ENCODE data around the gene TNNT3. TPM values are rescaled to one million over a fixed set of nuclear protein-coding genes. Genes with fewer than 3 reads are reported as not detected.

Gene TNNT3
- total RNA-seq, 1 experiment from 2014 or later, result 0.88 TPM

DNA sequence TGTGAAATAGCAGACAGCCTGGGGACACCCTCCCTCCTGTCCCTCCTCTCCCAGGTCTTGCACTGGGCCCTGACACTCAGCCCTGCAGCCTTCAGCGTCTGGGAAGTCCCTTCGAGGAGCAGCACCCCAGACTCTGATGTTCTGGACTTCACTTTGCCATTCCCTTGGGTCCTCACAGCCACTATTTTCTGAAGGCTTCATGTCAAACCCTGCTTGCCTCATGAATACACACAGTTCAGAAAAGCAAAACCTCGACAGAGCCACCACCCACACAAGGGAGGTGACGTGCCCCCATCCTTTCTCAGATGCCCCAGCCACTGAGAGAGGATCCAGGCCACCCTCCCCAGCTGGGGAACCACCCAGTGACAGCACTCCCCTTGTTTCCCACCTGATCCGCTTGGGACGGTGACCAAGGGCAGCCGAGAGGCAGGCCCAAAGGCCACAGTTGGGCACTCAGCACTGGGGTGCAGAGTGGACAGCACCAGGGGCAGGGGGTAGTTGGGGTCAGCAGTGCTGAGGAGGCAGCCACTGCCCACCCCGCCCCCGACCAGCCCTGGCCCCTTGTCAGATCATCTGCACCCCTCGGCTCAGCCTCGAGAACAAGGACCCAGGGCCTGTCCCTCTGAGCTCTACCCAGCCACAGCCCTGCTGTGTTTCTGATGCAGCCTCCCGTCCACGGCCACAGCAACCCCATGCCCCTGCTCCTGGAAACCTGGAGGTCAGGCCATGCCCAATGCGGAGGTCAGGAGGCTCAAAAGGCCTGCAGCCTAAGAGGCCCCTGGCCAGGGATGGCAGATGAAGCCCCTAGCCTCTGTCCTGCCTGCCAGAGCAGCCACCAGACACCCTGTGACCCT, 3.1 kb upstream of the TNNT3 start:
- Histone ChIP-seq H3K9me3 (0 out of 2 replicates have a peak, but pooled peaks cover 5% of the 10 kb centered on the region), H3K36me3 (ENCODE audit: control insufficient read depth, insufficient read depth, low read length) (no peaks in the 10 kb centered on the region), H3K27me3 (replicated peaks; ENCODE audit: control insufficient read depth, insufficient read depth, low read length) (no peaks in the 10 kb centered on the region), H3K4me1 (no peaks in the 10 kb centered on the region), H3K4me3 (ENCODE audit: low read depth, low read length) (no peak overlapping the region)
- intact Hi-C loops (cut with micrococcal nuclease; ENCODE audit: unreplicated experiment), result no loop called here
- DNase-seq, result no peak
- BruUV-seq (replicated peaks), result no TSS peak
- Mint-ChIP-seq H3K4me1 (ENCODE audit: low read depth, unreplicated experiment) (no peaks in the 10 kb centered on the region), H3K36me3 (ENCODE audit: insufficient read depth, unreplicated experiment) (peaks cover 13% of the 10 kb centered on the region), H3K9me3 (ENCODE audit: unreplicated experiment) (peaks cover 12% of the 10 kb centered on the region), H3K4me3 (ENCODE audit: unreplicated experiment) (no peak overlapping the region), H3K27ac (ENCODE audit: unreplicated experiment) (peak overlapping the region; percentile 2), H3K27me3 (ENCODE audit: insufficient read depth, unreplicated experiment) (no peaks in the 10 kb centered on the region)
- POLR2A ChIA-PET, result no interaction called here
- CTCF ChIA-PET, result interaction anchor here (0.9 kb wide), 1 partner anchor 82 kb away, joined by 4 read pairs; no protein-coding TSS in a partner anchor
- TF ChIP-seq, protein P1, sequence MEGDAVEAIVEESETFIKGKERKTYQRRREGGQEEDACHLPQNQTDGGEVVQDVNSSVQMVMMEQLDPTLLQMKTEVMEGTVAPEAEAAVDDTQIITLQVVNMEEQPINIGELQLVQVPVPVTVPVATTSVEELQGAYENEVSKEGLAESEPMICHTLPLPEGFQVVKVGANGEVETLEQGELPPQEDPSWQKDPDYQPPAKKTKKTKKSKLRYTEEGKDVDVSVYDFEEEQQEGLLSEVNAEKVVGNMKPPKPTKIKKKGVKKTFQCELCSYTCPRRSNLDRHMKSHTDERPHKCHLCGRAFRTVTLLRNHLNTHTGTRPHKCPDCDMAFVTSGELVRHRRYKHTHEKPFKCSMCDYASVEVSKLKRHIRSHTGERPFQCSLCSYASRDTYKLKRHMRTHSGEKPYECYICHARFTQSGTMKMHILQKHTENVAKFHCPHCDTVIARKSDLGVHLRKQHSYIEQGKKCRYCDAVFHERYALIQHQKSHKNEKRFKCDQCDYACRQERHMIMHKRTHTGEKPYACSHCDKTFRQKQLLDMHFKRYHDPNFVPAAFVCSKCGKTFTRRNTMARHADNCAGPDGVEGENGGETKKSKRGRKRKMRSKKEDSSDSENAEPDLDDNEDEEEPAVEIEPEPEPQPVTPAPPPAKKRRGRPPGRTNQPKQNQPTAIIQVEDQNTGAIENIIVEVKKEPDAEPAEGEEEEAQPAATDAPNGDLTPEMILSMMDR (IDR thresholded peaks at IDR 0.05; ENCODE audit: insufficient read depth in 1 of 2, low read depth in 1 of 2, low read length in 1 of 2, severe bottlenecking in 1 of 2, unreplicated experiment in 1 of 2), result no peak

DNA sequence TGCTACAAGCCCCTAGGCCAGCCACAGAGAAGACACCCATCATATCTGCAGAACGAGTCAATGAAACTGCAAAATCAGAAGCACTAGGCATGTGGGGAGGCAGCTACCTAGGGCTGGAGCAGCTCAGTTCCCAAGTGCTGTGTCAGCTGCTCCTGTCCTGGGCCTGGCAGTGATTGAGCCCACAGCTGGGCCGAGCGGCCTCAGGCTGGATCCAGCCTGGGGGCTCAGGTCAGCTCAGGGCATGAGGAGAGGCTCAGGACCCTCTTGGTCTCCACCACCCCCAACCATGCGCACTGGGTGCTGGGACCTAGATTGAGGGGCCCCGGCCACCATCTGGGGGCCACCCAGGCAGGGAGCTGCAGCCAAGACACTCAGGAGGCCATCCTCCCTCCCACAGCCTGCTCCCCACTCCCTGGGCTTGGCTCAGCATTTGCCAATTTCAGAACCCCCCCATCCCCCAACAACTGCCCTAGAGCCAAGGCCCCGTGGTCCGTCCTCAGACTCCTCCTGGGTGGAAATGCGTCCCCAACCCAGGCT, 2.4 kb upstream of the TNNT3 start:
- Histone ChIP-seq H3K4me1 (no peaks in the 10 kb centered on the region), H3K36me3 (ENCODE audit: control insufficient read depth, insufficient read depth, low read length) (no peaks in the 10 kb centered on the region), H3K9me3 (0 out of 2 replicates have a peak, but pooled peaks cover 5% of the 10 kb centered on the region), H3K27me3 (replicated peaks; ENCODE audit: control insufficient read depth, insufficient read depth, low read length) (no peaks in the 10 kb centered on the region), H3K4me3 (ENCODE audit: low read depth, low read length) (no peak overlapping the region)
- H3K36me3 Mint-ChIP-seq (ENCODE audit: insufficient read depth, unreplicated experiment), result peaks cover 13% of the 10 kb centered on the region
- intact Hi-C loops (cut with micrococcal nuclease; ENCODE audit: unreplicated experiment), result loop anchor here (1.0 kb wide), 1 partner anchor 92 kb away; no protein-coding TSS in a partner anchor
- DNase-seq, result no peak
- H3K27ac Mint-ChIP-seq (ENCODE audit: unreplicated experiment), result no peak overlapping the region
- CTCF ChIA-PET, result interaction anchor here (0.9 to 1.2 kb wide), 4 partner anchors 35 to 233 kb away, joined by 3 to 4 read pairs (median 4); no protein-coding TSS in a partner anchor
- TF ChIP-seq, protein P1 (IDR thresholded peaks at IDR 0.05; ENCODE audit: insufficient read depth in 1 of 2, low read depth in 1 of 2, low read length in 1 of 2, severe bottlenecking in 1 of 2, unreplicated experiment in 1 of 2), result no peak
- POLR2A ChIA-PET, result no interaction called here
- no peaks in the 10 kb centered on the region for H3K27me3 Mint-ChIP-seq (ENCODE audit: insufficient read depth, unreplicated experiment)
- H3K9me3 Mint-ChIP-seq (ENCODE audit: unreplicated experiment), result peaks cover 12% of the 10 kb centered on the region
- BruUV-seq (replicated peaks), result no TSS peak
- no peak overlapping the region for H3K4me3 Mint-ChIP-seq (ENCODE audit: unreplicated experiment)
- H3K4me1 Mint-ChIP-seq (ENCODE audit: low read depth, unreplicated experiment), result no peaks in the 10 kb centered on the region

DNA sequence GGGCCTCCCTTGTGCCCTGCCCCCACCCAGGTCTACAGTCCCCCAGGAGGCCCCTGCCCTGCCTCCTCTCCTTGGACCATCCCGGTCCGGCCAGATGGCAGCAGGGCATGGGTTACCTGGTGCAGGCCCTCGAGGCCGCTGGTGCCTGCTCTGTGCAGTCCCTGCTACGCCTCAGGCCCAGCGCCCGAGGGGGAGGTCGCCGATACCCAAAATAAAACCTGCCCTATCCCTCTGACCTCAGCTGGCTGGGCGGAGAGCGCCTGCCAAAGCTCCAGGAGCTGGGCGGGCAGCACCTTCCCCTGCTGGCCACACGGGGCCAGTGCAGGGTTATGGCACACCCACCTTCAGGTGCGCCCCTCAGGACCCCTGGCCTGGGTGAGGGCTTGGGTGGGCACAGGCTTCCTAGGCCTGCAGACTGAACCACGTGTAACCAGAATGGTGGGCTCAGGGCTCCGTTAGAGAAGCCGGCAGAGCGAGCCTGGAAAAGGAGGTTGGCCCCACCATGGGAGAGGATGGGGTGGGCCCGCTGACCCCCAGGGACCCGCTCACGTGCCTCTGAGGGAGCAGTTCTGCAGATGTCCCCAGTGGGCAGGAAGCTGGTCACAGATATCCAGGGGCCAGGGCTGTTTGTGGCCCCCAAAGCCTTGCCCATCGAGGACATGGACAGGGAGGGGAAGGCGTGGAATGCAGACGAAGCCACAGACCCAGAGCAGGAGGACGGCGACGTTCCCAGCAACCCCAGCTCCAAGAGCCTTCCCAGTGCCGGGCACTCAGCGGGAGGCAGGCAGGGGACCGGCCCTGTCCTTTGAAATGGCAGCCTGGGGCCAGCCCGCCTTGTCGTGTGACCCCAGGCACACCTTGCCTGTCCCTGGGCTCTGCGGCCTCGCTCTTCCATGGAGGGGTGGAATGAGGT, 1.7 kb upstream of the TNNT3 start:
- no TSS peak for BruUV-seq (replicated peaks)
- peaks cover 13% of the 10 kb centered on the region for H3K36me3 Mint-ChIP-seq (ENCODE audit: insufficient read depth, unreplicated experiment)
- DNase-seq, result no peak
- no peaks in the 10 kb centered on the region for H3K36me3 ChIP-seq (ENCODE audit: control insufficient read depth, insufficient read depth, low read length)
- peaks cover 12% of the 10 kb centered on the region for H3K9me3 Mint-ChIP-seq (ENCODE audit: unreplicated experiment)
- intact Hi-C loops (cut with micrococcal nuclease; ENCODE audit: unreplicated experiment), result loop anchor here (1.0 to 2.0 kb wide), 2 partner anchors 92 to 265 kb away; no protein-coding TSS in a partner anchor
- H3K4me3 ChIP-seq (ENCODE audit: low read depth, low read length), result no peak overlapping the region
- H3K27me3 Mint-ChIP-seq (ENCODE audit: insufficient read depth, unreplicated experiment), result no peaks in the 10 kb centered on the region
- CTCF ChIA-PET, result interaction anchor here (0.6 to 1.2 kb wide), 6 partner anchors 35 to 265 kb away, joined by 3 to 4 read pairs (median 3); no protein-coding TSS in a partner anchor
- H3K4me3 Mint-ChIP-seq (ENCODE audit: unreplicated experiment), result no peak overlapping the region
- no peaks in the 10 kb centered on the region for H3K4me1 Mint-ChIP-seq (ENCODE audit: low read depth, unreplicated experiment)
- H3K27me3 ChIP-seq (replicated peaks; ENCODE audit: control insufficient read depth, insufficient read depth, low read length), result no peaks in the 10 kb centered on the region
- TF ChIP-seq, protein P1 (IDR thresholded peaks at IDR 0.05; ENCODE audit: insufficient read depth in 1 of 2, low read depth in 1 of 2, low read length in 1 of 2, severe bottlenecking in 1 of 2, unreplicated experiment in 1 of 2), result peak; percentile 49 to 52
- H3K4me1 ChIP-seq, result no peaks in the 10 kb centered on the region
- POLR2A ChIA-PET, result no interaction called here
- H3K9me3 ChIP-seq, result 0 out of 2 replicates have a peak, but pooled peaks cover 5% of the 10 kb centered on the region
- H3K27ac Mint-ChIP-seq (ENCODE audit: unreplicated experiment), result no peak overlapping the region

Data from Caco-2 (cell line).